H1 (cell line): ENCODE results near the gene ZNF385D. TPM values are rescaled to one million over a fixed set of nuclear protein-coding genes. Genes with fewer than 3 reads are reported as not detected.

Experiments
- CTCF ChIA-PET: fragments of 300-600 bp; sonication (Branson Sonifier 250); formaldehyde crosslinking; loops from one replicate; lab custom pipeline; 2021; ENCODE audit not compliant: partially characterized antibody; lab: Charles Lee
- POLR2A ChIA-PET: fragments of 300-600 bp; sonication (Branson Sonifier 250); formaldehyde crosslinking; loops from one replicate; lab custom pipeline; 2021; ENCODE audit warnings: inconsistent platforms; ENCODE audit not compliant: partially characterized antibody; lab: Charles Lee
- DNase-seq, 2 experiments: peaks; one replicate each; pipeline versions ENCODE4 v3.0.0 to v3.0.0-alpha.2; 2010 to 2022; ENCODE audit warnings: low spot score in 2 of 2, low read depth in 1 of 2, mixed read lengths in 1 of 2
- FAIRE-seq: peaks from 2 replicates; lab custom pipeline; 2011; peaks lifted over from hg19 to GRCh38; lab: Jason Lieb, UNC
- H2AFZ ChIP-seq: 2 replicates; pipeline ENCODE4 v1.8.1; 2012; ENCODE audit warnings: low read length, inconsistent platforms
- H2AK5ac ChIP-seq: 2 replicates; pipeline ENCODE4 v1.6.1; 2013; ENCODE audit warnings: low read depth, low read length
- H2BK120ac ChIP-seq: replicated peaks from 2 replicates; pipeline ENCODE3; 2013; ENCODE audit warnings: low read depth, low read length, inconsistent platforms
- H2BK12ac ChIP-seq: 2 replicates; pipeline ENCODE4 v1.6.1; 2013; ENCODE audit warnings: low read depth, low read length
- H2BK15ac ChIP-seq: 2 replicates; pipeline ENCODE4 v1.6.1; 2013; ENCODE audit warnings: low read length
- H2BK20ac ChIP-seq: 2 replicates; pipeline ENCODE4 v1.6.1; 2013; ENCODE audit warnings: low read length
- H2BK5ac ChIP-seq: 2 replicates; pipeline ENCODE4 v1.6.1; 2013; ENCODE audit warnings: low read depth, low read length
- H3K14ac ChIP-seq: 2 replicates; pipeline ENCODE4 v1.6.1; 2013; ENCODE audit warnings: inconsistent platforms; ENCODE audit not compliant: insufficient read length
- H3K18ac ChIP-seq: 2 replicates; pipeline ENCODE4 v1.6.1; 2013; ENCODE audit warnings: low read length; ENCODE audit errors: extremely low read depth
- H3K23ac ChIP-seq: 2 replicates; pipeline ENCODE4 v1.6.1; 2013; ENCODE audit warnings: inconsistent platforms; ENCODE audit not compliant: insufficient read length
- H3K23me2 ChIP-seq: 2 replicates; pipeline ENCODE4 v1.6.1; 2013; ENCODE audit warnings: low read depth, low read length
- H3K27ac ChIP-seq: 2 replicates; pipeline ENCODE4 v1.6.1; 2011; ENCODE audit warnings: low read depth, low read length, inconsistent platforms
- H3K27me3 ChIP-seq, 4 experiments: replicated peaks in 1 of 4; 1 replicate in 1 of 4; 2 replicates in 3 of 4; pipeline versions ENCODE4 v1.6.1 to v1.8.1; 2011 to 2013; ENCODE audit warnings: low read length in 3 of 4, mild to moderate bottlenecking in 3 of 4, inconsistent platforms in 2 of 4, mixed read lengths in 2 of 4, moderate library complexity in 1 of 4; ENCODE audit not compliant: control insufficient read depth in 3 of 4, insufficient read depth in 3 of 4; ENCODE audit errors: extremely low read depth in 1 of 4
- H3K36me3 ChIP-seq, 4 experiments: 2 replicates each; pipeline versions ENCODE4 v1.6.1 to v1.8.1; 2011 to 2013; ENCODE audit warnings: mild to moderate bottlenecking in 4 of 4, low read length in 3 of 4, moderate library complexity in 2 of 4, control low read depth in 1 of 4, inconsistent platforms in 1 of 4; ENCODE audit not compliant: insufficient read depth in 4 of 4, control insufficient read depth in 2 of 4
- H3K4ac ChIP-seq: replicated peaks from 2 replicates; pipeline ENCODE3; 2013; ENCODE audit warnings: low read length, low read depth, mixed read lengths, inconsistent platforms; ENCODE audit not compliant: insufficient read length
- H3K4me1 ChIP-seq, 4 experiments: replicated peaks in 1 of 4; 1 replicate in 1 of 4; 2 replicates in 3 of 4; pipeline versions ENCODE4 v1.6.1 to v1.8.1; 2011 to 2013; ENCODE audit warnings: low read length in 3 of 4, inconsistent platforms in 2 of 4, mixed read lengths in 1 of 4; ENCODE audit not compliant: insufficient read depth in 4 of 4, control insufficient read depth in 3 of 4
- H3K4me2 ChIP-seq, 2 experiments: 2 replicates each; pipeline versions ENCODE4 v1.6.1 to v1.8.1; 2011 to 2013; ENCODE audit warnings: low read depth in 2 of 2, low read length in 2 of 2, control low read depth in 1 of 2, inconsistent platforms in 1 of 2, mild to moderate bottlenecking in 1 of 2; ENCODE audit not compliant: insufficient read depth in 1 of 2
- H3K4me3 ChIP-seq, 4 experiments: fragments of 200-600, 300-600 bp in 1 of 4; sonication (generic), shearing (Covaris generic), sonication (Bioruptor Twin) in 1 of 4; 2 replicates each; pipeline versions ENCODE4 v1.5.1 to v1.8.1; 2011 to 2016; ENCODE audit warnings: low read length in 4 of 4, low read depth in 3 of 4, control low read depth in 2 of 4, inconsistent platforms in 2 of 4, mild to moderate bottlenecking in 2 of 4, mixed read lengths in 1 of 4, moderate library complexity in 1 of 4; ENCODE audit not compliant: insufficient read depth in 2 of 4; ENCODE audit errors: extremely low read depth in 1 of 4
- H3K56ac ChIP-seq: replicated peaks from 2 replicates; pipeline ENCODE3; 2013; ENCODE audit warnings: low read depth, mild to moderate bottlenecking, mixed read lengths, low read length, inconsistent platforms; ENCODE audit not compliant: insufficient read length
- H3K79me1 ChIP-seq: 2 replicates; pipeline ENCODE4 v1.6.1; 2013; ENCODE audit warnings: low read depth, low read length, control low read depth
- H3K79me2 ChIP-seq, 2 experiments: 2 replicates each; pipeline versions ENCODE4 v1.6.1 to v1.8.1; 2012 to 2013; ENCODE audit warnings: low read length in 2 of 2, mild to moderate bottlenecking in 2 of 2, inconsistent platforms in 1 of 2; ENCODE audit not compliant: insufficient read depth in 2 of 2, control insufficient read depth in 1 of 2
- H3K9ac ChIP-seq, 4 experiments: replicated peaks in 1 of 4; 1 replicate in 1 of 4; 2 replicates in 3 of 4; pipeline versions ENCODE4 v1.6.1 to v1.8.1; 2011 to 2013; ENCODE audit warnings: low read depth in 3 of 4, low read length in 3 of 4, control low read depth in 2 of 4, mild to moderate bottlenecking in 2 of 4, moderate library complexity in 2 of 4, inconsistent platforms in 1 of 4; ENCODE audit errors: extremely low read depth in 1 of 4
- H3K9me3 ChIP-seq, 2 experiments: 2 replicates each; pipeline versions ENCODE4 v1.6.1 to v1.8.1; 2012 to 2013; ENCODE audit warnings: mild to moderate bottlenecking in 2 of 2, moderate library complexity in 2 of 2, control low read depth in 1 of 2, inconsistent platforms in 1 of 2, low read depth in 1 of 2, low read length in 1 of 2, mixed read lengths in 1 of 2; ENCODE audit not compliant: insufficient read depth in 2 of 2
- H4K20me1 ChIP-seq, 2 experiments: replicated peaks in 1 of 2; 2 replicates each; pipeline versions ENCODE3 to v1.8.1; 2011 to 2013; ENCODE audit warnings: inconsistent platforms in 2 of 2, low read length in 2 of 2, mild to moderate bottlenecking in 1 of 2; ENCODE audit not compliant: insufficient read depth in 2 of 2, control insufficient read depth in 1 of 2
- H4K5ac ChIP-seq: 2 replicates; pipeline ENCODE4 v1.6.1; 2013; ENCODE audit warnings: low read length, low read depth, mixed read lengths, inconsistent platforms; ENCODE audit not compliant: insufficient read length
- H4K8ac ChIP-seq: 2 replicates; pipeline ENCODE4 v1.8.0; 2013; ENCODE audit warnings: mild to moderate bottlenecking, moderate library complexity, low read length, inconsistent platforms; ENCODE audit not compliant: insufficient read depth; ENCODE audit errors: extremely low read depth
- H4K91ac ChIP-seq: replicated peaks from 2 replicates; pipeline ENCODE3; 2013; ENCODE audit warnings: low read length, mixed read lengths, inconsistent platforms; ENCODE audit not compliant: insufficient read length
- BACH1 ChIP-seq: IDR thresholded peaks from 2 replicates; pipeline ENCODE4 v1.6.1; 2012; ENCODE audit warnings: low read length, improper control_type of control experiment
- KDM1A ChIP-seq: fragments of 200-600, 300-600 bp; sonication (generic); IDR thresholded peaks from 2 replicates; pipeline ENCODE4 v1.7.1; 2016; ENCODE audit warnings: mild to moderate bottlenecking, low read length, borderline replicate concordance
- MAX ChIP-seq: IDR thresholded peaks from 2 replicates; pipeline ENCODE4 v1.6.1; 2012; ENCODE audit warnings: inconsistent platforms
- RFX5 ChIP-seq: IDR thresholded peaks from 2 replicates; pipeline ENCODE4 v1.6.1; 2011; ENCODE audit warnings: low read depth, low read length, improper control_type of control experiment, borderline replicate concordance
- RNF2 ChIP-seq: fragments of 200-900, 300-1000 bp; sonication (generic); IDR thresholded peaks from 2 replicates; pipeline ENCODE4 v1.7.1; 2016; ENCODE audit warnings: borderline replicate concordance, low read depth, mild to moderate bottlenecking, antibody characterized with exemption, low read length; ENCODE audit not compliant: poor library complexity, severe bottlenecking; ENCODE audit errors: missing control alignments
- TCF12 ChIP-seq: IDR thresholded peaks from 2 replicates; pipeline ENCODE4 v1.6.1; 2011; ENCODE audit warnings: low read depth, mild to moderate bottlenecking, low read length
- WGBS, 2 experiments: shearing (Covaris generic) in 1 of 2; methylation state at CpG; one replicate each; pipeline versions ENCODE4 v1.1.6 to v1.1.7; 2013 to 2015; ENCODE audit warnings: low lambda C conversion rate in 2 of 2, mixed read lengths in 2 of 2, inconsistent platforms in 1 of 2, low coverage in 1 of 2, missing lambda C conversion rate in 1 of 2; ENCODE audit not compliant: insufficient replicate concordance in 2 of 2, insufficient coverage in 1 of 2, insufficient read length in 1 of 2; ENCODE audit errors: extremely low coverage in 1 of 2, missing lambda C conversion rate in 1 of 2; 5-methylcytosine and 5-hydroxymethylcytosine counted together
- polyA plus RNA-seq, 7 experiments: library from polyadenylated mRNA; depleted of rRNA in 3 of 7; stranded (reverse) in 5 of 7; unstranded in 2 of 7; fragments of >200 nt in 5 of 7; fragments of 200-250 nt in 2 of 7; gene quantifications; 1 replicate in 5 of 7; 2 replicates in 1 of 7; 4 replicates in 1 of 7; pipeline versions ENCODE4 v1.2.1 to v1.2.3, GENCODE V29; 2011 to 2013; ENCODE audit warnings: missing spikeins in 2 of 7, mixed read lengths in 2 of 7
- total RNA-seq: library from RNA; stranded (reverse); fragmentation: NEBNext Ultra II Directional; extraction: Animal tissue kit (Norgen Biotek cat#: 25700); gene quantifications from 2 replicates; pipeline ENCODE4 v1.2.1, GENCODE V29; 2021

The ZNF385D gene
- total and polyA plus RNA-seq, 2 of the 8 experiments (the other 6 are each of a cell fraction or from before 2014, with no cell fraction given), result 5.9 to 10.8 TPM

GRCh38 chr3:21662403-21662802 is 88.6 kb downstream of the ZNF385D start:
- FAIRE-seq, result no peak
- TF ChIP-seq TCF12, result no peak
- TF ChIP-seq BACH1, result no peak
- no peak for TF ChIP-seq RFX5
- TF ChIP-seq RNF2, result no peak
- no peak for TF ChIP-seq MAX
- no peak for TF ChIP-seq KDM1A

More at GRCh38 chr3:21662403-21662802, 88.6 kb downstream of the ZNF385D start:
- Histone ChIP-seq H4K5ac (no peak overlapping the region), H4K20me1 (no peaks in the 10 kb centered on the region), H3K9ac (no peak overlapping the region), H3K27me3 (no peaks in the 10 kb centered on the region), H3K23me2 (no peaks in the 10 kb centered on the region), H2BK12ac (no peak overlapping the region), H3K56ac (no peak overlapping the region), H3K4me2 (no peak overlapping the region), H3K4ac (no peak overlapping the region), H3K9me3 (no peaks in the 10 kb centered on the region), H2BK5ac (no peak overlapping the region), H2BK120ac (no peak overlapping the region), H2BK15ac (no peak overlapping the region), H2BK20ac (no peak overlapping the region), H3K79me1 (no peaks in the 10 kb centered on the region), H3K4me1 (peaks cover 0 to 14% (median 9%) of the 10 kb centered on the region in 4 experiments; a peak in 6 of 7 replicates), H3K14ac (no peak overlapping the region), H3K36me3 (no peaks in the 10 kb centered on the region), H3K4me3 (no peak overlapping the region), H2AK5ac (no peak overlapping the region), H3K18ac (no peak overlapping the region), H3K79me2 (no peaks in the 10 kb centered on the region; a peak in 1 of 4 replicates), H4K91ac (no peak overlapping the region), H4K8ac (no peak overlapping the region), H3K23ac (no peak overlapping the region), H2AFZ (no peak overlapping the region), H3K27ac (no peak overlapping the region)
- CTCF ChIA-PET, result no interaction called here
- POLR2A ChIA-PET, result interaction anchor here (0.6 kb wide), 1 partner anchor 21 kb away, joined by 5 read pairs; no protein-coding TSS in a partner anchor
- DNase-seq, result no peak
- WGBS, 2 experiments, result 97% methylated on average over 2 of the region's 2 CpGs; no CpG with 5 or more reads in 1 of the 2 experiments
